OCI-LY1 (cell line): ENCODE data around the gene USF2.

Experiments
- H2AFZ ChIP-seq: fragments of 200-600 bp; sonication (generic), shearing (Covaris generic); 2 replicates; pipeline ENCODE4 v1.6.0; 2014; ENCODE audit warnings: antibody characterized with exemption, mild to moderate bottlenecking, low read length
- H3F3A ChIP-seq: fragments of 200-600 bp; sonication (generic), shearing (Covaris generic); 2 replicates; pipeline ENCODE4 v1.6.0; 2014; ENCODE audit warnings: mild to moderate bottlenecking, antibody characterized with exemption, low read length, moderate library complexity; ENCODE audit not compliant: insufficient read depth
- H3K27ac ChIP-seq: fragments of 200-600 bp; sonication (generic); 2 replicates; pipeline ENCODE4 v1.5.1; 2014; ENCODE audit warnings: low read length, mixed run types, mild to moderate bottlenecking, low read depth; ENCODE audit not compliant: poor library complexity, severe bottlenecking
- H3K27me3 ChIP-seq: fragments of 200-600 bp; sonication (generic); 2 replicates; pipeline ENCODE4 v1.6.0; 2014; ENCODE audit warnings: antibody characterized with exemption, mild to moderate bottlenecking, low read length, moderate library complexity; ENCODE audit not compliant: insufficient read depth
- H3K36me3 ChIP-seq: fragments of 200-600 bp; sonication (generic); 2 replicates; pipeline ENCODE4 v1.6.1; 2014; ENCODE audit warnings: mild to moderate bottlenecking, antibody characterized with exemption, low read length, moderate library complexity, mixed read lengths; ENCODE audit not compliant: insufficient read depth
- H3K4me1 ChIP-seq: fragments of 200-600 bp; sonication (generic); 2 replicates; pipeline ENCODE4 v1.5.1; 2014; ENCODE audit warnings: mild to moderate bottlenecking, low read length, moderate library complexity; ENCODE audit not compliant: insufficient read depth, severe bottlenecking
- H3K4me2 ChIP-seq: fragments of 200-600 bp; sonication (generic), shearing (Covaris generic); 2 replicates; pipeline ENCODE4 v1.6.1; 2014; ENCODE audit warnings: low read length
- H3K4me3 ChIP-seq: fragments of 200-600 bp; sonication (generic); 2 replicates; pipeline ENCODE4 v1.5.1; 2014; ENCODE audit warnings: low read length, low read depth, mild to moderate bottlenecking, mixed read lengths; ENCODE audit not compliant: poor library complexity, severe bottlenecking
- H3K79me2 ChIP-seq: fragments of 200-600 bp; shearing (Covaris generic); 2 replicates; pipeline ENCODE4 v1.6.1; 2016; ENCODE audit warnings: mixed run types, low read length, mixed read lengths; ENCODE audit not compliant: insufficient read depth
- H3K9ac ChIP-seq: fragments of 200-600 bp; sonication (generic), shearing (Covaris generic); 2 replicates; pipeline ENCODE4 v1.6.1; 2014; ENCODE audit warnings: mild to moderate bottlenecking, low read length, mixed read lengths
- H3K9me2 ChIP-seq: fragments of 200-600 bp; sonication (generic), shearing (Covaris generic); 2 replicates; pipeline ENCODE4 v1.6.1; 2014; ENCODE audit warnings: low read depth, mild to moderate bottlenecking, low read length, mixed read lengths
- H3K9me3 ChIP-seq: fragments of 200-600 bp; shearing (Covaris generic); 2 replicates; pipeline ENCODE4 v1.6.1; 2014; ENCODE audit warnings: low read length, mixed read lengths
- H4K20me1 ChIP-seq: fragments of 200-600 bp; sonication (generic), shearing (Covaris generic); 2 replicates; pipeline ENCODE4 v1.6.0; 2016; ENCODE audit warnings: mild to moderate bottlenecking, low read length; ENCODE audit not compliant: insufficient read depth
- CTCF ChIP-seq: fragments of 200-600 bp; sonication (generic), shearing (Covaris generic); IDR thresholded peaks from 2 replicates; pipeline ENCODE4 v1.5.1; 2017; ENCODE audit warnings: mild to moderate bottlenecking, antibody characterized with exemption, low read length, moderate library complexity, mixed read lengths
- EZH2 ChIP-seq: fragments of 200-600 bp; sonication (generic), shearing (Covaris generic); IDR thresholded peaks from 2 replicates; pipeline ENCODE4 v1.8.0; 2017; ENCODE audit warnings: borderline replicate concordance, mixed run types, mild to moderate bottlenecking, antibody characterized with exemption, low read length, moderate library complexity, mixed read lengths

Gene USF2

GRCh38 chr19:35297515-35297848 lies 28.7 kb downstream of the USF2 start:
- no peak overlapping the region for H3K4me2 ChIP-seq
- no peaks in the 10 kb centered on the region for H3K9me3 ChIP-seq
- no peak overlapping the region for H3K9ac ChIP-seq
- H4K20me1 ChIP-seq = no peaks in the 10 kb centered on the region
- H3K9me2 ChIP-seq = no peaks in the 10 kb centered on the region
- TF ChIP-seq CTCF = no peak
- no peak for TF ChIP-seq EZH2
- peaks cover 28% of the 10 kb centered on the region for H3K4me1 ChIP-seq
- no peaks in the 10 kb centered on the region for H3K79me2 ChIP-seq
- H3K27ac ChIP-seq = no peak overlapping the region
- peaks cover 3% of the 10 kb centered on the region; the same call in 1 of the 2 replicates for H3F3A ChIP-seq
- H2AFZ ChIP-seq = no peak overlapping the region
- H3K36me3 ChIP-seq = no peaks in the 10 kb centered on the region
- no peak overlapping the region for H3K4me3 ChIP-seq
- no peaks in the 10 kb centered on the region; the same call in 1 of the 2 replicates for H3K27me3 ChIP-seq

GRCh38 chr19:35297922-35298321 lies 29.2 kb downstream of the USF2 start:
- Histone ChIP-seq H3K9ac (no peak overlapping the region), H3K4me3 (no peak overlapping the region), H3K79me2 (no peaks in the 10 kb centered on the region), H3K27ac (no peak overlapping the region), H3K4me2 (no peak overlapping the region), H4K20me1 (no peaks in the 10 kb centered on the region), H3K27me3 (no peaks in the 10 kb centered on the region; the same call in 1 of the 2 replicates), H3K9me2 (no peaks in the 10 kb centered on the region), H3K36me3 (no peaks in the 10 kb centered on the region), H3K4me1 (peaks cover 24% of the 10 kb centered on the region), H3K9me3 (no peaks in the 10 kb centered on the region), H3F3A (peaks cover 3% of the 10 kb centered on the region; the same call in 1 of the 2 replicates), H2AFZ (no peak overlapping the region)
- TF ChIP-seq EZH2 = no peak
- no peak for TF ChIP-seq CTCF

- H3K36me3 ChIP-seq = no peaks in the 10 kb centered on the region
- peaks cover 19% of the 10 kb centered on the region for H3K4me1 ChIP-seq
- H3K4me3 ChIP-seq = no peak overlapping the region
- H4K20me1 ChIP-seq = no peaks in the 10 kb centered on the region
- H3K9me3 ChIP-seq = no peaks in the 10 kb centered on the region
- H3K79me2 ChIP-seq = no peaks in the 10 kb centered on the region
- H3K9me2 ChIP-seq = no peaks in the 10 kb centered on the region
- H3F3A ChIP-seq = peaks cover 3% of the 10 kb centered on the region; the same call in 1 of the 2 replicates
- no peaks in the 10 kb centered on the region for H3K27me3 ChIP-seq
- H2AFZ ChIP-seq = no peak overlapping the region
- no peak overlapping the region for H3K9ac ChIP-seq
- H3K4me2 ChIP-seq = no peak overlapping the region
- no peak overlapping the region for H3K27ac ChIP-seq
- TF ChIP-seq CTCF (no peak), EZH2 (no peak)
Observed at GRCh38 chr19:35298561-35298972, 29.8 kb downstream of the USF2 start.
